Transverse colon (tissue), 4 donors: ENCODE results near the gene LSM7. TPM values are rescaled to one million over a fixed set of nuclear protein-coding genes. Genes with fewer than 3 reads are reported as not detected.

Source experiments
- DNase-seq: peaks from one replicate; pipeline ENCODE4 v3.0.0-alpha.2; 2019
- H3K27ac ChIP-seq, 4 donors: fragments of 200-600 bp; sonication (generic); 2 replicates each; pipeline ENCODE4 v1.5.1; 2016 to 2018; ENCODE audit warnings: inconsistent platforms in 4 of 4
- H3K27me3 ChIP-seq: fragments of 200-600 bp; sonication (generic); 2 replicates; pipeline ENCODE4 v1.5.1; 2017; ENCODE audit warnings: inconsistent platforms
- H3K36me3 ChIP-seq, 4 donors: fragments of 200-600 bp; sonication (generic); 2 replicates each; pipeline ENCODE4 v1.5.1; 2017 to 2019; ENCODE audit warnings: inconsistent platforms in 4 of 4
- H3K4me1 ChIP-seq, 4 donors: fragments of 200-600 bp; sonication (generic); 2 replicates each; pipeline ENCODE4 v1.5.1; 2017 to 2020; ENCODE audit warnings: inconsistent platforms in 4 of 4
- H3K4me3 ChIP-seq, 4 donors: fragments of 200-600 bp; sonication (generic); 1 replicate in 1 of 4; 2 replicates in 3 of 4; pipeline versions ENCODE4 v1.5.1 to v1.6.1; 2017 to 2019; ENCODE audit warnings: inconsistent platforms in 4 of 4
- H3K9me3 ChIP-seq, 2 donors: fragments of 200-600 bp; sonication (generic); 2 replicates each; pipeline ENCODE4 v1.5.1; 2017 to 2019; ENCODE audit warnings: inconsistent platforms in 2 of 2
- CTCF ChIP-seq, 5 experiments: fragments of 200-600 bp in 3 of 5; fragments of 450-650 bp in 2 of 5; sonication (generic) in 3 of 5; IDR thresholded peaks; 1 replicate in 2 of 5; 2 replicates in 3 of 5; pipeline ENCODE4 v1.5.1; 2016 to 2017; ENCODE audit warnings: antibody characterized with exemption in 5 of 5, inconsistent platforms in 3 of 5, mild to moderate bottlenecking in 2 of 5, moderate library complexity in 1 of 5
- EP300 ChIP-seq: sonication (generic); formaldehyde crosslinking; IDR thresholded peaks from one replicate; pipeline ENCODE4 v1.6.1; 2017; ENCODE audit warnings: antibody characterized with exemption, low read depth
- POLR2A ChIP-seq: fragments of 450-650 bp; IDR thresholded peaks from one replicate; pipeline ENCODE4 v1.6.1; 2016; ENCODE audit warnings: antibody characterized with exemption, mild to moderate bottlenecking, moderate library complexity
- POLR2AphosphoS5 ChIP-seq, 3 donors: sonication (generic); formaldehyde crosslinking; IDR thresholded peaks; one replicate each; pipeline ENCODE4 v1.6.1; 2016; ENCODE audit warnings: antibody characterized with exemption in 3 of 3
- WGBS, 2 donors: methylation state at CpG; one replicate each; pipeline ENCODE4 v1.1.5; 2018; ENCODE audit warnings: low coverage in 1 of 2; 5-methylcytosine and 5-hydroxymethylcytosine counted together
- in situ Hi-C, 4 donors: fragments of 200-750 bp; cut with MboI; loops; one replicate each; pipeline versions ENCODE4 v1.15.0 to v1.15.1; 2017; ENCODE audit warnings: low sequenced_read_pairs in 3 of 4, low pct_ligation_motif_present in 1 of 4, low pct_unique_long_range_greater_than_20kb in 1 of 4
- intact Hi-C: fragments of 100-400 bp; cut with DNase I; formaldehyde crosslinking; loops from one replicate; pipeline ENCODE4 v1.15.1; 2023; ENCODE audit warnings: low total_unique reads
- total RNA-seq, 4 donors: library from RNA; depleted of rRNA; stranded (reverse); fragments of >200 nt; gene quantifications; one replicate each; pipeline ENCODE4 v1.1.0, GENCODE V29; 2016

Gene LSM7
- total RNA-seq, 4 donors from 2014 or later = 62.9 to 151 (median 132) TPM

- 71 to 87% methylated on average over 6 to 9 of the region's 9 CpGs for WGBS, 2 donors
- Histone ChIP-seq H3K27ac (no peak overlapping the region), H3K4me3 (no peak overlapping the region), H3K36me3 (peaks cover 0 to 11% (median 5%) of the 10 kb centered on the region in 4 donors), H3K4me1 (peaks cover 29 to 63% (median 47%) of the 10 kb centered on the region in 4 donors), H3K9me3 (no peaks in the 10 kb centered on the region), H3K27me3 (peaks cover 11% of the 10 kb centered on the region)
- TF ChIP-seq CTCF (IDR thresholded peaks at IDR 0.05) (no peak), POLR2AphosphoS5 (IDR thresholded peaks at IDR 0.05) (no peak), POLR2A (no peak), EP300 (no peak)
- in situ Hi-C loops = loop anchor here in 2 of 4 donors (25.0 kb wide), 1 partner anchor 110 kb away; no protein-coding TSS in a partner anchor
- DNase-seq = no peak
- intact Hi-C loops = no loop called here
Observed at GRCh38 chr19:2277138-2277537, 51.2 kb downstream of the LSM7 start.

- WGBS, 2 donors = 83% methylated on average over 28 of the region's 28 CpGs; no CpG with 5 or more reads in 1 of the 2 donors
- TF ChIP-seq EP300 = no peak
- no peak for TF ChIP-seq POLR2A
- TF ChIP-seq CTCF (IDR thresholded peaks at IDR 0.05) = peak in 1 of 5 experiments; percentile 1
- no peak for TF ChIP-seq POLR2AphosphoS5 (IDR thresholded peaks at IDR 0.05)
- intact Hi-C loops (no loop called here), in situ Hi-C loops (loop anchor here in 2 of 4 donors (25.0 kb wide), 1 partner anchor 111 kb away; no protein-coding TSS in a partner anchor)
- Histone ChIP-seq H3K27ac (peak overlapping the region; percentile 53 to 69 (median 62)), H3K27me3 (peaks cover 5% of the 10 kb centered on the region), H3K9me3 (no peaks in the 10 kb centered on the region), H3K36me3 (peaks cover 0 to 12% (median 5%) of the 10 kb centered on the region in 4 donors), H3K4me1 (peaks cover 36 to 63% (median 48%) of the 10 kb centered on the region in 4 donors), H3K4me3 (no peak overlapping the region)
- no peak for DNase-seq
Observed at GRCh38 chr19:2276429-2276986, 51.9 kb downstream of the LSM7 start.

- WGBS, 2 donors = 60% methylated on average over 44 of the region's 74 CpGs; no CpG with 5 or more reads in 1 of the 2 donors
- TF ChIP-seq POLR2A (no peak), CTCF (IDR thresholded peaks at IDR 0.05) (peak in 1 of 5 experiments; percentile 44), POLR2AphosphoS5 (IDR thresholded peaks at IDR 0.05) (peak in 1 of 3 donors; percentile 34), EP300 (no peak)
- in situ Hi-C loops (loop anchor here in 2 of 4 donors (25.0 kb wide), 1 partner anchor 111 kb away; no protein-coding TSS in a partner anchor), intact Hi-C loops (no loop called here)
- Histone ChIP-seq H3K4me3 (peak overlapping the region in 1 of 4 donors; percentile 25), H3K9me3 (no peaks in the 10 kb centered on the region), H3K27ac (peak overlapping the region; percentile 53 to 69 (median 62)), H3K4me1 (peaks cover 38 to 69% (median 54%) of the 10 kb centered on the region in 4 donors), H3K36me3 (peaks cover 0 to 12% (median 5%) of the 10 kb centered on the region in 4 donors), H3K27me3 (peaks cover 3% of the 10 kb centered on the region)
- DNase-seq = peak; percentile 59
Observed at GRCh38 chr19:2275588-2276428, 52.6 kb downstream of the LSM7 start.
